Measurements from ENCODE around the gene KRTAP10-1.

The KRTAP10-1 gene, protein sequence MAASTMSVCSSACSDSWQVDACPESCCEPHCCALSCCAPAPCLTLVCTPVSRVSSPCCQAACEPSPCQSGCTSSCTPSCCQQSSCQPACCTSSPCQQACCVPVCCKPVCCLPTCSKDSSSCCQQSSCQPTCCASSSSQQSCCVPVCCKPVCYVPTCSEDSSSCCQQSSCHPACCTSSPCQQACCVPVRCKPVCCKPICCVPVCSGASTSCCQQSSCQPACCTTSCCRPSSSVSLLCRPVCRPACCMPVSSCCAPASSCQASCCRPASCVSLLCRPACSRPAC

DNA sequence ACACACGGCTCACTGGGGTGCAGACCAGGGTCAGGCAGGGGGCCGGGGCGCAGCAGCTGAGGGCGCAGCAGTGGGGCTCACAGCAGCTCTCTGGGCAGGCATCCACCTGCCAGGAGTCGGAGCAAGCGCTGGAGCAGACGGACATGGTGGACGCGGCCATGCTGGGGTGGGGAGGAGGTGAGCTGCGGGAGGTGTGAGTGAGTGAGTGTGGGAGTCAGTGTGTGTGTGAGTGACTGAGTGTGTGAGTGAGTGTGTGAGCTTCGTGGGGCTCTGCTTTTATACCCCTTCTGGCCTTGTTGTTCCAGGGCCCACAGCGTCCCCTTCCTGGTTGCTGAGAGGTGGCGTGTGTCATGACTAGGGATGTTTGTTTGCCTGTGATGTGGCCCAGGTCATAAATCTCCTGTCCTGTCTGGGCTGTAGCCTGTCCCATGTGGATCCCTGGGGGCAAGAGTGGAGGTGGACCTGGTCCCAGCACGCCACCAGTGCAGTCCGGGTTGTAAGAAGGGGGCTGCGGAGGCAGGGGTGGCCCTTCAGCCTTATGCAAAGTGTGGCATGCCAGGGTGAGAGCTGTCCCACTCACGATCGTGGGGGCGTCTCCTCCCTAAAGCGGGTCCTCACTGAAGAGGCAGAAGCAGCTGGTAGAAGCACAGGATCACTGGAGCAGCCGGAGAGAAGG is at the start of gene KRTAP10-1:
KRTAP10-1 (minus strand) TSS at position 205 of the 676 bp plus-strand sequence; CDS start at position 160, 45 bp downstream.
- Histone ChIP-seq H3K4me3 (ENCODE audit: low read length) (no peak within 1 kb of the TSS), H3K9me3 (ENCODE audit: insufficient read depth, low read length) (no peaks in the 10 kb centered on the region), H3K4me2 (ENCODE audit: low read length) (no peak within 1 kb of the TSS), H3K36me3 (replicated peaks; ENCODE audit: low read depth, low read length) (no peaks in the 10 kb centered on the region), H3K79me2 (ENCODE audit: low read length) (no peaks in the 10 kb centered on the region), H3K27ac (ENCODE audit: low read length) (no peak within 1 kb of the TSS), H2AFZ (ENCODE audit: low read depth, low read length) (no peak within 1 kb of the TSS), H3K27me3 (ENCODE audit: low read depth, low read length) (no peaks in the 10 kb centered on the region), H3K4me1 (ENCODE audit: low read length) (no peaks in the 10 kb centered on the region), H3K9ac (ENCODE audit: low read length) (no peak within 1 kb of the TSS), H4K20me1 (ENCODE audit: insufficient read depth, low read length) (no peaks in the 10 kb centered on the region)
- TF ChIP-seq EZH2phosphoT487 (IDR thresholded peaks at IDR 0.05; ENCODE audit: low read depth) = no peak
- TF ChIP-seq, protein P1, sequence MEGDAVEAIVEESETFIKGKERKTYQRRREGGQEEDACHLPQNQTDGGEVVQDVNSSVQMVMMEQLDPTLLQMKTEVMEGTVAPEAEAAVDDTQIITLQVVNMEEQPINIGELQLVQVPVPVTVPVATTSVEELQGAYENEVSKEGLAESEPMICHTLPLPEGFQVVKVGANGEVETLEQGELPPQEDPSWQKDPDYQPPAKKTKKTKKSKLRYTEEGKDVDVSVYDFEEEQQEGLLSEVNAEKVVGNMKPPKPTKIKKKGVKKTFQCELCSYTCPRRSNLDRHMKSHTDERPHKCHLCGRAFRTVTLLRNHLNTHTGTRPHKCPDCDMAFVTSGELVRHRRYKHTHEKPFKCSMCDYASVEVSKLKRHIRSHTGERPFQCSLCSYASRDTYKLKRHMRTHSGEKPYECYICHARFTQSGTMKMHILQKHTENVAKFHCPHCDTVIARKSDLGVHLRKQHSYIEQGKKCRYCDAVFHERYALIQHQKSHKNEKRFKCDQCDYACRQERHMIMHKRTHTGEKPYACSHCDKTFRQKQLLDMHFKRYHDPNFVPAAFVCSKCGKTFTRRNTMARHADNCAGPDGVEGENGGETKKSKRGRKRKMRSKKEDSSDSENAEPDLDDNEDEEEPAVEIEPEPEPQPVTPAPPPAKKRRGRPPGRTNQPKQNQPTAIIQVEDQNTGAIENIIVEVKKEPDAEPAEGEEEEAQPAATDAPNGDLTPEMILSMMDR (IDR thresholded peaks at IDR 0.05; ENCODE audit: low read depth, low read length) = no peak

DNA sequence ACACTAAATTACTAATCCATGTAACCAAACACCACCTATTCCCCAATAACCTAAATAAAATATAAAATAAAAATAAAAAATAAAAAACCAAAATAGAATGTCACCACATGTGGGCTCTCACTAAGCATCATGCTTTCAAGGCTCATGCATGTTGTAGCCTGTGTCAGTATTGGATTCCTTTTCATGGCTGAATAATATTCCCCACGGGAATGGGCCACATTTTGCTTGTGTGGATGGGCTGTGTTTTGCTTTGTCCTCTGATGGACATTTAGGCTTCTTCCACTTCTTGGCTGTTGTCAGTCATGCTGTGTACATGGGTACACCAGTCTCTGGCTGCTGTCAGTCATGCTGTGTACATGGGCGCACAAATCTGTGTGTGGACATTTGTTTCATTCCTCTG is 49.1 kb upstream of the KRTAP10-1 start:
- TF ChIP-seq EZH2phosphoT487 (IDR thresholded peaks at IDR 0.05; ENCODE audit: low read depth) = no peak
- TF ChIP-seq, protein P1 (IDR thresholded peaks at IDR 0.05; ENCODE audit: low read depth, low read length) = no peak
- Histone ChIP-seq H3K27ac (ENCODE audit: low read length) (no peak overlapping the region), H4K20me1 (ENCODE audit: insufficient read depth, low read length) (no peaks in the 10 kb centered on the region), H3K9me3 (ENCODE audit: insufficient read depth, low read length) (no peaks in the 10 kb centered on the region), H3K36me3 (replicated peaks; ENCODE audit: low read depth, low read length) (no peaks in the 10 kb centered on the region), H3K79me2 (ENCODE audit: low read length) (no peaks in the 10 kb centered on the region), H2AFZ (ENCODE audit: low read depth, low read length) (no peak overlapping the region), H3K9ac (ENCODE audit: low read length) (no peak overlapping the region), H3K4me1 (ENCODE audit: low read length) (peaks cover 2% of the 10 kb centered on the region), H3K27me3 (ENCODE audit: low read depth, low read length) (peaks cover 9% of the 10 kb centered on the region; the same call in 1 of the 2 replicates), H3K4me3 (ENCODE audit: low read length) (no peak overlapping the region), H3K4me2 (ENCODE audit: low read length) (no peak overlapping the region)

DNA sequence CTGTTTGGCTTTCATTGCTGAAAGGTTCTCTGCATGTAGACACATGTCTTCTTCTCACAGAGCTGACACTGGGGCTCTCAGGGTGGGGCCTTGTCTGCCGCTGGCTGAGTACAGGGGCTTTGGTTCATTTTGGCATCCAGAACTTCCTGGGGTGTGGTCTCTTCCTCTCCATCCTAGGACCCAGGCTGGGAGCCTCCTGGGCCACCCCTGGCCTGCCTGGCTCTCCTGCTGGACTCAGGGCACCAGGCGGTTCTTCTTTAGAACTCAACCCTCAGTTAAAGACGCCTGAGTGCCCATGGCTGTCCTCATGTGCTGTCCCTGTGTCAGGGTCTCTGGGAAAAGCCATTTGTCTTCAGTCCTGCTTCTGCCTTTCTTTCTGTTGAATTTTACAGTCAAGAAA is 45.9 kb upstream of the KRTAP10-1 start:
- H3K79me2 ChIP-seq (ENCODE audit: low read length) = no peaks in the 10 kb centered on the region
- H3K9me3 ChIP-seq (ENCODE audit: insufficient read depth, low read length) = no peaks in the 10 kb centered on the region
- no peak overlapping the region for H3K4me2 ChIP-seq (ENCODE audit: low read length)
- H2AFZ ChIP-seq (ENCODE audit: low read depth, low read length) = no peak overlapping the region
- H3K36me3 ChIP-seq (replicated peaks; ENCODE audit: low read depth, low read length) = no peaks in the 10 kb centered on the region
- no peak overlapping the region for H3K9ac ChIP-seq (ENCODE audit: low read length)
- no peaks in the 10 kb centered on the region for H4K20me1 ChIP-seq (ENCODE audit: insufficient read depth, low read length)
- no peak overlapping the region for H3K4me3 ChIP-seq (ENCODE audit: low read length)
- TF ChIP-seq, protein P1 (IDR thresholded peaks at IDR 0.05; ENCODE audit: low read depth, low read length) = no peak
- TF ChIP-seq EZH2phosphoT487 (IDR thresholded peaks at IDR 0.05; ENCODE audit: low read depth) = no peak
- no peak overlapping the region for H3K27ac ChIP-seq (ENCODE audit: low read length)
- peaks cover 9% of the 10 kb centered on the region; the same call in 1 of the 2 replicates for H3K27me3 ChIP-seq (ENCODE audit: low read depth, low read length)
- peaks cover 10% of the 10 kb centered on the region for H3K4me1 ChIP-seq (ENCODE audit: low read length)

DNA sequence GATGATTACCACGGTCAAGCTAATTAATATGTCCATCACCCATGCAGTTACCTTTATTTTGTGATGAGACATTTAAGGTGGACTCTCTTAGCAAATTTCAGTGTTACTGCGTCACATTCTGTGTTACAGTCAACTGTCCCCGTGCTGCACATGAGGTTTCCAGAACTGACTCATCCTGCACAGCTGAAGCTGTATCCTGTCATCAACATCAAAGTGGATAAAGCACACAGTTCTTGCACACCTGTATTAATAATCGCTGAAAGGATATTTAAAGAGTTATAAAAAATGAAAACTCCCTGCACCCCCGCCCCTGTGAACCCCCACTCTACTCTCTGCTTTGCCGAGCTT is 43.8 kb upstream of the KRTAP10-1 start:
- Histone ChIP-seq H3K27me3 (ENCODE audit: low read depth, low read length) (peaks cover 9% of the 10 kb centered on the region; the same call in 1 of the 2 replicates), H3K9me3 (ENCODE audit: insufficient read depth, low read length) (no peaks in the 10 kb centered on the region), H4K20me1 (ENCODE audit: insufficient read depth, low read length) (no peaks in the 10 kb centered on the region), H3K27ac (ENCODE audit: low read length) (no peak overlapping the region), H3K4me1 (ENCODE audit: low read length) (peaks cover 10% of the 10 kb centered on the region), H3K79me2 (ENCODE audit: low read length) (no peaks in the 10 kb centered on the region), H3K4me3 (ENCODE audit: low read length) (0 out of 2 replicates have a peak overlapping the region, but pooled peaks have one; percentile 10), H2AFZ (ENCODE audit: low read depth, low read length) (no peak overlapping the region), H3K9ac (ENCODE audit: low read length) (no peak overlapping the region), H3K4me2 (ENCODE audit: low read length) (peak overlapping the region; percentile 60), H3K36me3 (replicated peaks; ENCODE audit: low read depth, low read length) (no peaks in the 10 kb centered on the region)
- TF ChIP-seq, protein P1 (IDR thresholded peaks at IDR 0.05; ENCODE audit: low read depth, low read length) = no peak
- no peak for TF ChIP-seq EZH2phosphoT487 (IDR thresholded peaks at IDR 0.05; ENCODE audit: low read depth)
